D721Med (cell line): ENCODE measurements around the gene GRK6.
"Not testable (repeated sequence)": the region's sequence is repeated elsewhere in the genome, so short reads cannot be mapped to it uniquely, and the experiment has no call there.

Source experiments
- DNase-seq: peaks from one replicate; pipeline ENCODE4 v3.0.0; 2011; ENCODE audit warnings: low spot score; ENCODE audit not compliant: insufficient read length
- FAIRE-seq: peaks from 2 replicates; lab custom pipeline; 2011; peaks lifted over from hg19 to GRCh38; lab: Jason Lieb, UNC
- TF ChIP-seq, protein P1 (sequence below): IDR thresholded peaks from 2 replicates; pipeline ENCODE4 v1.5.1; 2012; ENCODE audit warnings: mild to moderate bottlenecking, control low read depth; ENCODE audit not compliant: insufficient read depth; ENCODE audit errors: missing control alignments

The GRK6 gene

DNA sequence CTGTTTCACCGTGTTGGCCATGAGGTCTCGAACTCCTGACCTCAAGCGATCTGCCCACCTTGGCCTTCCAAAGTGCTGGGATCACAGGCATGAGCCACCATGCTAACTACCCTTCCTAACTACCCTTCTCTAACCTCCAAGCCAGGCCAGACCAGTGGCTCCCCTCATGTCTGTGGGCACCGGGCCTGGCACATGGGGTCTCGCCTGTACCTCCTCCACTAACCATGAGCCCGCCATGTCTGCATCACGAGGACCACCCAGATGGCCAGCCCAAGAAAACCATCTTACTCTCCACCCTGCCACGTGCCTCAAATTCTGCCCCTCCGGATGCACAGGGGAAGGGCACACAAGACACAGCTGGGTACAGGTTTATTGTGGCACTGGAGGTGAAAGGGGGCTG lies 56.6 kb downstream of the GRK6 start:
- DNase-seq: no peak
- TF ChIP-seq, protein P1, sequence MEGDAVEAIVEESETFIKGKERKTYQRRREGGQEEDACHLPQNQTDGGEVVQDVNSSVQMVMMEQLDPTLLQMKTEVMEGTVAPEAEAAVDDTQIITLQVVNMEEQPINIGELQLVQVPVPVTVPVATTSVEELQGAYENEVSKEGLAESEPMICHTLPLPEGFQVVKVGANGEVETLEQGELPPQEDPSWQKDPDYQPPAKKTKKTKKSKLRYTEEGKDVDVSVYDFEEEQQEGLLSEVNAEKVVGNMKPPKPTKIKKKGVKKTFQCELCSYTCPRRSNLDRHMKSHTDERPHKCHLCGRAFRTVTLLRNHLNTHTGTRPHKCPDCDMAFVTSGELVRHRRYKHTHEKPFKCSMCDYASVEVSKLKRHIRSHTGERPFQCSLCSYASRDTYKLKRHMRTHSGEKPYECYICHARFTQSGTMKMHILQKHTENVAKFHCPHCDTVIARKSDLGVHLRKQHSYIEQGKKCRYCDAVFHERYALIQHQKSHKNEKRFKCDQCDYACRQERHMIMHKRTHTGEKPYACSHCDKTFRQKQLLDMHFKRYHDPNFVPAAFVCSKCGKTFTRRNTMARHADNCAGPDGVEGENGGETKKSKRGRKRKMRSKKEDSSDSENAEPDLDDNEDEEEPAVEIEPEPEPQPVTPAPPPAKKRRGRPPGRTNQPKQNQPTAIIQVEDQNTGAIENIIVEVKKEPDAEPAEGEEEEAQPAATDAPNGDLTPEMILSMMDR: no peak
- no peak for FAIRE-seq

DNA sequence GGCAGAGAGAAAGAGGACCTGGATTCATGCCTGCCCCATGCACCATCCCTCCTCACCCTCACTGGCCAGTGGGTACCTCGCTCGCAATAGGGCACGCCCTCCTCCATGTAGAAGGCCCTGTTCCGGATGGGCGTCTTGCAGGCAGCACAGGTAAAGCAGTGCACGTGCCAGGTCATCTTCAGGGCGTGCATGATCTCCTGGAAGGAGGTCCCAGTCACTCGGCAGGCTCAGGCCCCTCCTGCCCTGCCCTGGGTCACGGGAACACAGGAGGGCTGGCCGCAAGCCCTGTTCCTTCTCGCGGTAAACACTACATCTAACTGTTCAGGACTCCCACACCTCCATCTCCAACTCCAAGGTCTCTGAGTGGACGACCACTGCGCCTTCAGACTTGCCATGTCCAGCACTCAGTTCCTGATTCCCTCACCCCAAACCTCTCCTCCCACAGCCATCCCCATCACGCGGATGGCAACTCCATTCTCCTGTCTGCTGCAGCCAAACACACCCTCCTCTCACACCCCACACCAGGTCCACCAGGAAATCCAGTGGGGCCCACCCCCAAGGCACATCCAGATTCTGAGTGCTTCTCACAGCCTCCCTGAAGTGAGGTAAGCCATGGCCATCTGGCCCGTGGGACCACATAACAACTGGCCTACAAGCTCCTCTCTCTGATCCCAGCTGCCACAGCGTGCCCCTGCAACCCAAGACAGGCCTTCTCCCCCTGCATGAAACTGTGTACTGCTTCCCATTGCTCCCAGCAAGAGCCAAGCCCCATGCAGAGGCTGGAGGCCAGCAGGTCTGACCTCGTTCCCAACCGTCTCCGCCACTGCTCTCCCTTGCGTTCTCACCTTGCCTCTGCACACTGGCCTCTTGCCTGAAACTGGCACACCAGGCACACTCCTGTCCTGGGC lies 57.8 kb downstream of the GRK6 start:
- no peak for FAIRE-seq
- no peak for DNase-seq
- TF ChIP-seq, protein P1: no peak

DNA sequence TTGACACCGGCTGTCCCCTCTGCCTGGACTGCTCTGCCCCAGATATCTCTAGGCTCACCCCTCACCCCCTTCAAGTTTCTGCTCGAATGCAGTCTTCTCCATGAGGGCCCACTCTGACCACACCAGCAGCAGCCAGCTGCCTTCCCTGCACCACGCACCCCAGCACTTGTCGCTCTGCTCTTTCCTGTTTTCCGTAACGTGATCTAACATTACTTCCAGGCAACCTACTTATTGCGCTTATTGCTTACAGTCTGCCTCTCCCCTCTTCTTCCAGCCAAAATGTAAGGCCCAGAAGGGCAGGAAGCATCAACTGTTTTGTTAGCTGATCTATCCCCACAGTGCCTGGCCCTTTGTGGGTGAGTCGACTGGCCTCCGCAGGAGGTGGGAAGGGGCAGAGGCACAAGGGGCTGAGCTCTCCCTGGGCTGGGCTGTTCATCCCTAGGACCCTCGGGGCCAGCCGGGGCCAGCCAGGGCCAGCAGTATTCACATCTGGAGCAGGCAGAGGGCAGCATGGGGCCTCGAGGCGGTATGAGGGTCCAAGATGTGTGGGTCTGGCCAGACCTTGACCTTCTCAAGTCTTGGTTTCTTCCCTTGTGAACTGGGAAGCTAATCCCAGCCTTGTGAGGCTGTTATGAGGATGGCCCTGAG lies 58.5 kb downstream of the GRK6 start:
- TF ChIP-seq, protein P1: no peak
- DNase-seq (no peak), FAIRE-seq (no peak)

DNA sequence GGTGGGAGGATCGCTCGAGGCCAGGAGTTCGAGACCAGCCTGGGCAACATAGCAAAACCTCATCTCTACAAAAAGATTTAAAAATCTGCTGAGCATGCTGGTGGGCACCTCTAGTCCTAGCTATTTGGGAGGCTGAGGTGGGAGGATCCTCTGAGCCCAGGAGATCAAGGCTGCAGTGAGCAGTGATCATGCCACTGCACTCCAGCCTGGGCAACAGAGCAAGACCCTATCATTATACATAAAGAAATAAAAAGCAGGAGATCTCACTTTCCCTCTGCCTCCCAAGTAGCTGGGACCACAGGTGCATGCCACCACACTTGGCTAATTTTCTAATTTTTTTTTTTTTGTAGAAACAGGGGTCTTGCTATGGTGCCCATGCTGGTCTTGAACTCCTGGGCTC lies 59.3 kb downstream of the GRK6 start:
- DNase-seq, FAIRE-seq: not testable (repeated sequence)

DNA sequence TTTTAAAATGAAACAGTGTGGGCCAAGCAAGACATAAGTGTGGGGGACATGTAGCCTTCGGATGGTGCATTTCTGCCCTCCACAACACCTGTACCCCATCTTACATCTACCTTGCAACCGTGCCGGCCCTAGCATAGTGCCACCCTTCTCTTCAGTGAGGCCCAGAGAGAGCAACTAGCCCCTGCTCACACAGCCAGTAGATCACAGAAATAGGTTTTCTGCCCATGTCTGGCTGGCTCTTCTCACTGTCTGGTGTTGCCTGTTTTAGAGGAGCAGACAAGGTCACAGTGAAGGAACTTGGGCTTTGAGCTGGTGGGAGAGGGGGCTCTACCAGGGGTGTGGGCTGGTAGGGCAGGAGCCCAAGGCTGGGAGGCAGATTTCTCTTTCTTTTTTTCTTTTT lies 59.8 kb downstream of the GRK6 start:
- no peak for FAIRE-seq
- no peak for DNase-seq

DNA sequence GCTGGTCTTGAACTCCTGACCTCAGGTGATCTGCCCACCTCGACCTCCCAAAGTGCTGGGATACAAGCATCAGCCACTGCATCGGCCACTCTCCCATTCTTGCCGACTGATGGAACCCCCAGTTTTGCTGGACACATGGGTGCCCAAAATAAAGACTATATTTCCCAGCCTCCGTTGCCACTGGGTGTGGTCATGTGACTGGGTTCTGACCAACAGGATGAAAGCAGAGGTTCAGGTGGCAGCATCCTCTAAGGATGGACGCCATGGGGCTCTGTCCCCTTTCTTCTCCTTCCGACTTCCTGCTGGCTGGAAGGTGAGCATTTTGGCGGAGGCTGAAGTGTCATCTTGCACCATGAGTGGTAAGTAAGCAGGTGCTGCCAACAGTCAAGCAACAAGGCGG lies 60.7 kb downstream of the GRK6 start:
- FAIRE-seq (no peak), DNase-seq (no peak)
- TF ChIP-seq, protein P1: no peak

More for the DNA sequence above, 59.8 kb downstream of the GRK6 start:
- TF ChIP-seq, protein P1: no peak

DNA sequence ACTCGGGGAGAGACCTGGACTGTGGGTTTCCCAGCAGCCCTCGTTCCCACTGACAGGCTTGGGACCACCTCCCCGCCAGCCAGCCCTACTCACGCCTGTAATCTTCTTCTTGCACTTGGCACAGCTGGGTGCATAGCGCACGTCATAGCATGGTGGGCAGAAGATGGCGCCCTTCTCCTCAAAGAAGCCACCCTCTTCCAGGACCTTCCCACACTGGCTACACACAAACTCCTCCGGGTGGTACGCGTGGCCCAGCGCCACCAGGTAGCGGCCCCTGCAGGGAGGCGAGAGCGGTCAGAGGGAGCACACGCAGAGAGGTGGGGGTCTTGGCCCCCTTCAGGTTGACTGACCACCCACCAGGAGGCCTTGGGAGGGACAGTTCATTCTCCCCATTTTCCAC lies 61.5 kb downstream of the GRK6 start:
- DNase-seq (no peak), FAIRE-seq (no peak)
- TF ChIP-seq, protein P1: peak; percentile 33
